NB4 (cell line): ENCODE results near the gene PHOSPHO2.

Source experiments
- CTCF ChIP-seq: IDR thresholded peaks from one replicate; pipeline ENCODE4 v1.5.1; 2012; ENCODE audit warnings: low read depth, low read length
- MAX ChIP-seq: IDR thresholded peaks from 2 replicates; pipeline ENCODE4 v1.6.1; 2011; ENCODE audit warnings: low read depth, low read length
- POLR2A ChIP-seq: IDR thresholded peaks from 2 replicates; pipeline ENCODE4 v1.6.1; 2011; ENCODE audit warnings: mild to moderate bottlenecking; ENCODE audit not compliant: insufficient read length; ENCODE audit errors: extremely low read depth

GRCh38 chr2:169664600-169664977 lies 29.7 kb upstream of the PHOSPHO2 start:
- TF ChIP-seq CTCF, result no peak
- no peak for TF ChIP-seq POLR2A
- no peak for TF ChIP-seq MAX
